K562 (cell line): ENCODE data around the gene GLB1L3. TPM values are rescaled to one million over a fixed set of nuclear protein-coding genes. Genes with fewer than 3 reads are reported as not detected.

Source experiments
- CEBPB ChIP-seq: fragments of 450-650 bp; IDR thresholded peaks from 2 replicates; pipeline ENCODE4 v1.6.1; 2016; ENCODE audit warnings: missing genetic modification characterization, missing compliant biosample characterization
- ETS2 ChIP-seq: IDR thresholded peaks from 2 replicates; pipeline ENCODE4 v1.6.1; 2016; ENCODE audit warnings: borderline replicate concordance, missing genetic modification characterization, mild to moderate bottlenecking, moderate library complexity, missing compliant biosample characterization; ENCODE audit not compliant: poor library complexity, severe bottlenecking
- GABPB1 ChIP-seq: sonication (generic); formaldehyde crosslinking; IDR thresholded peaks from 2 replicates; pipeline ENCODE4 v1.8.0; 2022; ENCODE audit warnings: mild to moderate bottlenecking, missing genetic modification reagents
- GATAD2B ChIP-seq: fragments of 450-650 bp; IDR thresholded peaks from 2 replicates; pipeline ENCODE4 v1.6.1; 2017; ENCODE audit warnings: mild to moderate bottlenecking, borderline replicate concordance
- MAZ ChIP-seq, 2 experiments: fragments of 450-650 bp in 1 of 2; sonication (generic) in 1 of 2; formaldehyde crosslinking; IDR thresholded peaks in 1 of 2; conservative IDR thresholded peaks in 1 of 2; 2 replicates each; pipeline versions ENCODE4 v1.4.0 to v1.5.0; 2020; ENCODE audit warnings: mild to moderate bottlenecking in 1 of 2, missing genetic modification reagents in 1 of 2
- PHF21A ChIP-seq: fragments of 450-650 bp; IDR thresholded peaks from 2 replicates; pipeline ENCODE4 v1.6.1; 2017; ENCODE audit warnings: low read depth, borderline replicate concordance
- SMC3 ChIP-seq: conservative IDR thresholded peaks from 2 replicates; pipeline ENCODE4 v1.6.1; 2011; ENCODE audit warnings: low read depth, low read length, improper control_type of control experiment; ENCODE audit not compliant: insufficient read depth
- ZFX ChIP-seq: sonication (generic); formaldehyde crosslinking; IDR thresholded peaks from 2 replicates; pipeline ENCODE4 v1.8.0; 2022; ENCODE audit warnings: mild to moderate bottlenecking, missing genetic modification reagents, moderate library complexity
- polyA plus RNA-seq, 8 experiments: library from polyadenylated mRNA; depleted of rRNA in 4 of 8; stranded (reverse) in 5 of 8; unstranded in 3 of 8; fragments of >200 nt; fragmentation: Nextera tagmentation in 2 of 8; fragmentation: Illumina TruSeq in 1 of 8; extraction: Ambion mirVana in 2 of 8; extraction: Trizol in 1 of 8; gene quantifications; 2 replicates each; pipeline versions ENCODE4 v1.2.1 to v1.2.3, GENCODE V29; 2011 to 2014; ENCODE audit warnings: inconsistent platforms in 1 of 8, missing spikeins in 1 of 8
- total RNA-seq, 7 experiments: library from RNA; depleted of rRNA in 6 of 7; stranded (reverse); fragments of >200 nt in 6 of 7; fragmentation: Illumina TruSeq in 2 of 7; extraction: Trizol in 2 of 7; gene quantifications; 2 replicates each; pipeline versions ENCODE4 v1.2.1 to v1.2.3, GENCODE V29; 2011 to 2021; ENCODE audit warnings: low replicate concordance in 1 of 7
- TF ChIP-seq, protein P1 (sequence below): IDR thresholded peaks from 2 replicates; pipeline ENCODE4 v1.6.1; 2012; ENCODE audit warnings: low read depth, low read length, improper control_type of control experiment, borderline replicate concordance
- TF ChIP-seq, protein P2 (sequence below), 2 experiments: fragments of 450-650 bp; IDR thresholded peaks; 2 replicates each; pipeline ENCODE4 v1.6.1; 2018; ENCODE audit warnings: mild to moderate bottlenecking in 2 of 2, low read depth in 1 of 2; ENCODE audit not compliant: partially characterized antibody in 2 of 2
- TF ChIP-seq, protein P3 (sequence below): fragments of 200-800 bp; sonication (Bioruptor generic); IDR thresholded peaks from 2 replicates; pipeline ENCODE4 v1.6.1; 2017; ENCODE audit warnings: missing genetic modification characterization, missing compliant biosample characterization
- TF ChIP-seq, protein P4 (sequence below), 2 experiments: fragments of 450-650 bp; conservative IDR thresholded peaks; 2 replicates each; pipeline ENCODE4 v1.6.1; 2017; ENCODE audit warnings: mild to moderate bottlenecking in 2 of 2, moderate library complexity in 2 of 2
- TF ChIP-seq, protein P5 (sequence below): sonication (generic); formaldehyde crosslinking; IDR thresholded peaks from 2 replicates; pipeline ENCODE4 v1.9.0; 2022; ENCODE audit warnings: mild to moderate bottlenecking, missing genetic modification reagents

The GLB1L3 gene
- total and polyA plus RNA-seq, 9 of the 15 experiments (the other 6 are each of a cell fraction or from before 2014, with no cell fraction given) = 0.18 to 3.3 (median 0.49) TPM

DNA sequence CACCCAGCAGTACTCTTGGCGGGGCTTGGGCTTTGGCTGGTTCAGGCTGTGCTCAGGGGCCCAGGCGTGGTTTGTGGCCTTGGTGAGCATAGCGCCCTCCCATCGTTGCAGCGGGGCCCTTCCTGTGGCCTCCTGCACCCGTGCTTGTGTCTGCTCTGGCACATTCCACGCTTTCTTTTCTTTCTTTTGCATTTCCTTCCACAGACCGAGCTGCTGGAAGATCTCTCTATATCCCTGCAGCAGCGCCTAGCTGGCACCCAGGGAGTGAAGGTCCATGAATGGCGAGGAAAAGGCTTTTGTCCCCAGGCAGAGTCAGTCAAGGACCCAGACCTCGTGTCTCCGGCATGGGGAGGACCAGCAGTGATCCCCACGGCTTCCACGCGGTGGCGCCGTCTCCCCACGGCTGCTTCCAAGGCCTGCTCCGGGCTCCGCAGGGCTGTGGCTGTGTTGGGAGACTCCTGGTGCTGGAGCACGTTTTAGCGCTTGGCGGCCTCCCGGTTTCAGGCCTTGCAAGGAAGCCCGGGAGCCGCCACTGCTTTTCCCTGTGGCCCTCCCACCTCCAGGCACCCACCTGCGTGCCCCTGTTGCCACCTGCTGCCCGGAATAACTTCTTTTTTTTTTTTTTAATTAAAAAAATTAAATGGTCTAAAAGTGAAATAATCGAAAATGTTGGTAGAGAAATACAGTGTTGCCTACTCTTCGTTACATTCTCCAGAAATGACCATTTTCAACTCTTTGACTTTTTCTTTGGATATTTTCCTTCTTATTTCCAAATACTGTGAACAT, 84.1 kb downstream of the GLB1L3 start (continued):
- TF ChIP-seq, protein P1, sequence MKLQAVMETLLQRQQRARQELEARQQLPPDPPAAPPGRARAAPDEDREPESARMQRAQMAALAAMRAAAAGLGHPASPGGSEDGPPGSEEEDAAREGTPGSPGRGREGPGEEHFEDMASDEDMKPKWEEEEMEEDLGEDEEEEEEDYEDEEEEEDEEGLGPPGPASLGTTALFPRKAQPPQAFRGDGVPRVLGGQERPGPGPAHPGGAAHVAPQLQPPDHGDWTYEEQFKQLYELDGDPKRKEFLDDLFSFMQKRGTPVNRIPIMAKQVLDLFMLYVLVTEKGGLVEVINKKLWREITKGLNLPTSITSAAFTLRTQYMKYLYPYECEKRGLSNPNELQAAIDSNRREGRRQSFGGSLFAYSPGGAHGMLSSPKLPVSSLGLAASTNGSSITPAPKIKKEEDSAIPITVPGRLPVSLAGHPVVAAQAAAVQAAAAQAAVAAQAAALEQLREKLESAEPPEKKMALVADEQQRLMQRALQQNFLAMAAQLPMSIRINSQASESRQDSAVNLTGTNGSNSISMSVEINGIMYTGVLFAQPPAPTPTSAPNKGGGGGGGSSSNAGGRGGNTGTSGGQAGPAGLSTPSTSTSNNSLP = no peak
- TF ChIP-seq, protein P2, sequence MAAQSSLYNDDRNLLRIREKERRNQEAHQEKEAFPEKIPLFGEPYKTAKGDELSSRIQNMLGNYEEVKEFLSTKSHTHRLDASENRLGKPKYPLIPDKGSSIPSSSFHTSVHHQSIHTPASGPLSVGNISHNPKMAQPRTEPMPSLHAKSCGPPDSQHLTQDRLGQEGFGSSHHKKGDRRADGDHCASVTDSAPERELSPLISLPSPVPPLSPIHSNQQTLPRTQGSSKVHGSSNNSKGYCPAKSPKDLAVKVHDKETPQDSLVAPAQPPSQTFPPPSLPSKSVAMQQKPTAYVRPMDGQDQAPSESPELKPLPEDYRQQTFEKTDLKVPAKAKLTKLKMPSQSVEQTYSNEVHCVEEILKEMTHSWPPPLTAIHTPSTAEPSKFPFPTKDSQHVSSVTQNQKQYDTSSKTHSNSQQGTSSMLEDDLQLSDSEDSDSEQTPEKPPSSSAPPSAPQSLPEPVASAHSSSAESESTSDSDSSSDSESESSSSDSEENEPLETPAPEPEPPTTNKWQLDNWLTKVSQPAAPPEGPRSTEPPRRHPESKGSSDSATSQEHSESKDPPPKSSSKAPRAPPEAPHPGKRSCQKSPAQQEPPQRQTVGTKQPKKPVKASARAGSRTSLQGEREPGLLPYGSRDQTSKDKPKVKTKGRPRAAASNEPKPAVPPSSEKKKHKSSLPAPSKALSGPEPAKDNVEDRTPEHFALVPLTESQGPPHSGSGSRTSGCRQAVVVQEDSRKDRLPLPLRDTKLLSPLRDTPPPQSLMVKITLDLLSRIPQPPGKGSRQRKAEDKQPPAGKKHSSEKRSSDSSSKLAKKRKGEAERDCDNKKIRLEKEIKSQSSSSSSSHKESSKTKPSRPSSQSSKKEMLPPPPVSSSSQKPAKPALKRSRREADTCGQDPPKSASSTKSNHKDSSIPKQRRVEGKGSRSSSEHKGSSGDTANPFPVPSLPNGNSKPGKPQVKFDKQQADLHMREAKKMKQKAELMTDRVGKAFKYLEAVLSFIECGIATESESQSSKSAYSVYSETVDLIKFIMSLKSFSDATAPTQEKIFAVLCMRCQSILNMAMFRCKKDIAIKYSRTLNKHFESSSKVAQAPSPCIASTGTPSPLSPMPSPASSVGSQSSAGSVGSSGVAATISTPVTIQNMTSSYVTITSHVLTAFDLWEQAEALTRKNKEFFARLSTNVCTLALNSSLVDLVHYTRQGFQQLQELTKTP (IDR thresholded peaks at IDR 0.05; ENCODE audit: low read depth in 1 of 2, partially characterized antibody in 2 of 2) = no peak
- TF ChIP-seq ETS2 (tag) = no peak
- TF ChIP-seq MAZ (CRISPR knock-in tag; conservative IDR thresholded peaks at IDR 0.05 in 1 of 2, IDR thresholded peaks at IDR 0.05 in 1 of 2) = peak; percentile 32 to 51; a peak in 1 of 4 replicates
- no peak for TF ChIP-seq PHF21A
- TF ChIP-seq, protein P3, sequence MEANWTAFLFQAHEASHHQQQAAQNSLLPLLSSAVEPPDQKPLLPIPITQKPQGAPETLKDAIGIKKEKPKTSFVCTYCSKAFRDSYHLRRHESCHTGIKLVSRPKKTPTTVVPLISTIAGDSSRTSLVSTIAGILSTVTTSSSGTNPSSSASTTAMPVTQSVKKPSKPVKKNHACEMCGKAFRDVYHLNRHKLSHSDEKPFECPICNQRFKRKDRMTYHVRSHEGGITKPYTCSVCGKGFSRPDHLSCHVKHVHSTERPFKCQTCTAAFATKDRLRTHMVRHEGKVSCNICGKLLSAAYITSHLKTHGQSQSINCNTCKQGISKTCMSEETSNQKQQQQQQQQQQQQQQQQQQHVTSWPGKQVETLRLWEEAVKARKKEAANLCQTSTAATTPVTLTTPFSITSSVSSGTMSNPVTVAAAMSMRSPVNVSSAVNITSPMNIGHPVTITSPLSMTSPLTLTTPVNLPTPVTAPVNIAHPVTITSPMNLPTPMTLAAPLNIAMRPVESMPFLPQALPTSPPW = 0 out of 2 replicates have a peak, but pooled peaks have one; percentile 11
- TF ChIP-seq, protein P4, sequence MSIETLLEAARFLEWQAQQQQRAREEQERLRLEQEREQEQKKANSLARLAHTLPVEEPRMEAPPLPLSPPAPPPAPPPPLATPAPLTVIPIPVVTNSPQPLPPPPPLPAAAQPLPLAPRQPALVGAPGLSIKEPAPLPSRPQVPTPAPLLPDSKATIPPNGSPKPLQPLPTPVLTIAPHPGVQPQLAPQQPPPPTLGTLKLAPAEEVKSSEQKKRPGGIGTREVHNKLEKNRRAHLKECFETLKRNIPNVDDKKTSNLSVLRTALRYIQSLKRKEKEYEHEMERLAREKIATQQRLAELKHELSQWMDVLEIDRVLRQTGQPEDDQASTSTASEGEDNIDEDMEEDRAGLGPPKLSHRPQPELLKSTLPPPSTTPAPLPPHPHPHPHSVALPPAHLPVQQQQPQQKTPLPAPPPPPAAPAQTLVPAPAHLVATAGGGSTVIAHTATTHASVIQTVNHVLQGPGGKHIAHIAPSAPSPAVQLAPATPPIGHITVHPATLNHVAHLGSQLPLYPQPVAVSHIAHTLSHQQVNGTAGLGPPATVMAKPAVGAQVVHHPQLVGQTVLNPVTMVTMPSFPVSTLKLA (conservative IDR thresholded peaks at IDR 0.05) = peak in 1 of 2 experiments; percentile 36; a peak in 1 of 4 replicates
- no peak for TF ChIP-seq GATAD2B
- peak; percentile 48 for TF ChIP-seq ZFX
- no peak for TF ChIP-seq CEBPB (tag)
- no peak for TF ChIP-seq GABPB1 (CRISPR knock-in tag)
- TF ChIP-seq, protein P5, sequence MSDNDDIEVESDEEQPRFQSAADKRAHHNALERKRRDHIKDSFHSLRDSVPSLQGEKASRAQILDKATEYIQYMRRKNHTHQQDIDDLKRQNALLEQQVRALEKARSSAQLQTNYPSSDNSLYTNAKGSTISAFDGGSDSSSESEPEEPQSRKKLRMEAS = peak; percentile 89
- peak; percentile 94 for TF ChIP-seq SMC3
